Nephron (organoid): ENCODE data around the gene TIAM1.
A peak's percentile ranks its signal among the peaks of the same experiment; 100 is the strongest.

Experiments used
- H3K27ac Mint-ChIP-seq, 3 experiments: 2 replicates each; pipeline ENCODE4 v1.8.0; 2020; ENCODE audit warnings: mixed read lengths in 3 of 3, mild to moderate bottlenecking in 2 of 3, moderate library complexity in 1 of 3
- H3K27me3 Mint-ChIP-seq: 2 replicates; pipeline ENCODE4 v1.8.0; 2021; ENCODE audit warnings: low read depth, mild to moderate bottlenecking, moderate library complexity, mixed read lengths
- H3K36me3 Mint-ChIP-seq: 2 replicates; pipeline ENCODE4 v1.8.0; 2020; ENCODE audit warnings: low read depth, mixed read lengths
- H3K4me1 Mint-ChIP-seq: 2 replicates; pipeline ENCODE4 v1.8.0; 2020; ENCODE audit warnings: mixed read lengths
- H3K4me3 Mint-ChIP-seq, 3 experiments: 2 replicates each; pipeline ENCODE4 v1.8.0; 2020; ENCODE audit warnings: mild to moderate bottlenecking in 3 of 3, mixed read lengths in 3 of 3, moderate library complexity in 2 of 3
- H3K9me3 Mint-ChIP-seq: 2 replicates; pipeline ENCODE4 v1.8.0; 2020; ENCODE audit warnings: mixed read lengths
- TF ChIP-seq, protein P1 (sequence below), 3 experiments: fragments of 200-600 bp; sonication (generic); IDR thresholded peaks; one replicate each; pipeline ENCODE4 v1.5.0; 2021; ENCODE audit warnings: antibody characterized with exemption in 3 of 3; ENCODE audit not compliant: unreplicated experiment in 3 of 3

TIAM1 gene

DNA sequence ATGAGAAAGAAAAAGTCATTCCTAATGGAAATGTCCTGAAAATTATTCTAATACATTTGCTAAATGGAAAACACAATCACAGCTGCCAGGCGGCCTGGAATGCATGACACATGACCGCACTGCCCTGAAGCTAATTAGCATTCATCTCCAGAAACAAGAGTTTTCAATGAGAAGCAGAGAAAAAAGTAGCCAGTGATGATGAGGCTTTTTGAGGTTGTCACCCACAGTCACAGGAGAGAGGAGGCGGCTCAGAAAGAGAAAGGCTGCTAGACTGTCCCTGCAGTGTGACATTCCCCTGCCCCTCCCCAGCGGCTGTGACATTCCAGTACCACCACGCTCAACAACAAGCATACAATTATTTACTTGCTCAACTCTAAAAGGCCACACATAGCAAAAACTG lies 182.9 kb downstream of the TIAM1 start:
- H3K27ac Mint-ChIP-seq = no peak overlapping the region
- peaks cover 2% of the 10 kb centered on the region for H3K9me3 Mint-ChIP-seq
- H3K36me3 Mint-ChIP-seq = peaks cover 7% of the 10 kb centered on the region
- peaks cover 12% of the 10 kb centered on the region for H3K4me1 Mint-ChIP-seq
- TF ChIP-seq, protein P1, sequence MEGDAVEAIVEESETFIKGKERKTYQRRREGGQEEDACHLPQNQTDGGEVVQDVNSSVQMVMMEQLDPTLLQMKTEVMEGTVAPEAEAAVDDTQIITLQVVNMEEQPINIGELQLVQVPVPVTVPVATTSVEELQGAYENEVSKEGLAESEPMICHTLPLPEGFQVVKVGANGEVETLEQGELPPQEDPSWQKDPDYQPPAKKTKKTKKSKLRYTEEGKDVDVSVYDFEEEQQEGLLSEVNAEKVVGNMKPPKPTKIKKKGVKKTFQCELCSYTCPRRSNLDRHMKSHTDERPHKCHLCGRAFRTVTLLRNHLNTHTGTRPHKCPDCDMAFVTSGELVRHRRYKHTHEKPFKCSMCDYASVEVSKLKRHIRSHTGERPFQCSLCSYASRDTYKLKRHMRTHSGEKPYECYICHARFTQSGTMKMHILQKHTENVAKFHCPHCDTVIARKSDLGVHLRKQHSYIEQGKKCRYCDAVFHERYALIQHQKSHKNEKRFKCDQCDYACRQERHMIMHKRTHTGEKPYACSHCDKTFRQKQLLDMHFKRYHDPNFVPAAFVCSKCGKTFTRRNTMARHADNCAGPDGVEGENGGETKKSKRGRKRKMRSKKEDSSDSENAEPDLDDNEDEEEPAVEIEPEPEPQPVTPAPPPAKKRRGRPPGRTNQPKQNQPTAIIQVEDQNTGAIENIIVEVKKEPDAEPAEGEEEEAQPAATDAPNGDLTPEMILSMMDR (IDR thresholded peaks at IDR 0.05; ENCODE audit: unreplicated experiment in 3 of 3) = no peak
- H3K4me3 Mint-ChIP-seq = no peak overlapping the region
- peaks cover 11% of the 10 kb centered on the region for H3K27me3 Mint-ChIP-seq

DNA sequence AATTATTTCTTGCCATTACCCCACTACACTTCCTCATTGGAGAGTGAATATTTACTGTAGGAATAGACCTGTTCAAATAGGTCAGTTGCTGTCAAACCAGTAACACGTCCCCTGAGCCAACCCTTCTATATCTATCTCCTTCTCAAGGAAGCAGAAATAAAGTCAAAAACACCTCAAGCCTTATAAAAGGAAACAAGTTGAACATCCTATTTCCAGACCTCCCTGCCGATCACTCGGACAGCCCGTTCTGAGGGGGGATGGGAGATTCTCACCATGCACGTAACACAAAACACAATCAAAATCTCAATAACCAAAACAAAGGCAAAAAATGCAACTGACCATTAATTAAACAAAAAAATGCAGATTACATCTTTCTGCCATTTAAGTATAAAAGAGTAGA lies 184.3 kb downstream of the TIAM1 start:
- Mint-ChIP-seq H3K4me1 (peaks cover 12% of the 10 kb centered on the region), H3K4me3 (peak overlapping the region in 1 of 3 experiments; percentile 25), H3K27me3 (peaks cover 11% of the 10 kb centered on the region), H3K36me3 (peaks cover 15% of the 10 kb centered on the region), H3K27ac (no peak overlapping the region), H3K9me3 (peaks cover 5% of the 10 kb centered on the region)
- TF ChIP-seq, protein P1 (IDR thresholded peaks at IDR 0.05; ENCODE audit: unreplicated experiment in 3 of 3) = no peak

DNA sequence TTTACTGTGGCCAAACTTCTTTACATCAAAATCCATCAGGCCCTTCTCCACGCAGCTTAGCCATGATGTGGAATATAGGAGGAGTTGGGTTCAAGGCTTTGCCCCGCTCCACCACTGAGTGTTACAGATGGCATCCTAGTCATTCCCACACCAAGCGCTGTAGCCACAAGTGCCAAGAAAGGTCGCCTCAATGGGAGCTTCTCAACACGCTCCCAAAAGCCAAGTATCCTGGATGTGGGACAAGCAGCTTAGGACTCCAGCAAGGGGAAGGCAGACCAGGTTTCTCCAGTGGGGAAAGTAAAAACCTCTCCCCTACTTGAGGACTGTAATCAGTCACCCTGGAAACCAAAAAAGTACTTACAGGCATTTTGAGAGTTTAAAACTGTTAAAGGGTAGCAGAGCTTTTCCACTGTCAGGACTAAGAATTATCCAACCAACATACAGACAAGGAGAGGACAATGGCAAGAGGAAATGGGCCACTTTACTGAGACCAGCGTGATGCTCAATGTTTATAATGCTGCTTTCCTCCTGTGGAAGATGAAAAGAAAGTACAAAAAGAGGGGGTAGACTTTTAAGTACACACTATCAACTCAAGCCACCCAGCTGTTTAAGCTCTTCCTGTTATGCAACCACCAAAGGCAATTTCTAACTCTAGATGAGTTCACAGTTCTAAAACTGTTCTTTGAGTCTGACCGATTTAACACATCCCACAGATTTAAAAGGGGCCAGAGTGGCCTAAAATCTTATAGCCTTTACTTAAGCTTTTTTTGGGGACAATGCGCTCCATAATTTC lies 185.1 kb downstream of the TIAM1 start:
- no peak overlapping the region for H3K27ac Mint-ChIP-seq
- H3K27me3 Mint-ChIP-seq = peaks cover 17% of the 10 kb centered on the region
- TF ChIP-seq, protein P1 (IDR thresholded peaks at IDR 0.05; ENCODE audit: unreplicated experiment in 3 of 3) = no peak
- H3K4me3 Mint-ChIP-seq = no peak overlapping the region
- peaks cover 23% of the 10 kb centered on the region for H3K36me3 Mint-ChIP-seq
- H3K4me1 Mint-ChIP-seq = peaks cover 12% of the 10 kb centered on the region
- H3K9me3 Mint-ChIP-seq = peaks cover 5% of the 10 kb centered on the region

DNA sequence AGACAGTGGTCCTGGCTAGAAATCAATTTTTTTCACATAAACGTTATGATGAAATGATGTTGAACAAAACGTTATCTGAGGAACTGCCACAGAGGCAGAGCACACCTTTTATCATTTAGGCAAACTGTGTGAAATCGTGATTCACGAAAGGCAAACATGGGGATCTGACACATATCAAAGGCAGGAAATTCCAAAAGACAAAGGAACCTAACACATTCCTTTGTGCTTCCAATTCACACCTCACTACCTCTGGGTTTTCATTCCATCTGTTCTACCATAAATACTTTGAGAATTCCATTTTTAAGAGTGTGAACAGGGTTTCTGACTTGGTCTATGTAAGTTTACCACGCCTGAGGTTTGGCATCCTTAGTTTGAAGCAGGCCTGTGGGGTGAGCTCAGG lies 186.3 kb downstream of the TIAM1 start:
- Mint-ChIP-seq H3K4me3 (no peak overlapping the region), H3K9me3 (peaks cover 5% of the 10 kb centered on the region)

DNA sequence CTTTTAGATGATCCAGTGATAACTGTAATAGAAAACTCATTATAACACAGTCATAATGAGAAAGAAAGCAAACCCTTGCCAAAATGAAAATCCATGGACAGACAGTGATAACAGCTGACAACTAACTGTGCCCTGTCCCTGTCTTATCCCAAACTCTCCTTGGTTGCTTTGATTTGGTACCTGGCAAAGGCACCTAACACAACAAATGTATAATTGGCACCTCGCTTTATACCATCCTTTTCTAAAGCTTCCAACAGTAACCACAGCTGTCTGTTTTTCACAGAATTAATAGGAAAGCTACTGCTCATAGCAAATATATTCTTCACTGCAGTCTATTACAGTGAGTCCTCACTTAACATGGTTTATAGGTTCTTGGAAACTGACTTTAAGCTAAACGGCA lies 187.4 kb downstream of the TIAM1 start:
- H3K4me1 Mint-ChIP-seq = peaks cover 12% of the 10 kb centered on the region
- H3K36me3 Mint-ChIP-seq = peaks cover 33% of the 10 kb centered on the region
- H3K9me3 Mint-ChIP-seq = peaks cover 5% of the 10 kb centered on the region
- no peak overlapping the region for H3K4me3 Mint-ChIP-seq
- H3K27ac Mint-ChIP-seq = no peak overlapping the region
- TF ChIP-seq, protein P1 (IDR thresholded peaks at IDR 0.05; ENCODE audit: unreplicated experiment in 3 of 3) = no peak
- peaks cover 17% of the 10 kb centered on the region for H3K27me3 Mint-ChIP-seq

More for the DNA sequence above, 186.3 kb downstream of the TIAM1 start:
- H3K27me3 Mint-ChIP-seq = peaks cover 17% of the 10 kb centered on the region
- peaks cover 12% of the 10 kb centered on the region for H3K4me1 Mint-ChIP-seq
- TF ChIP-seq, protein P1 (IDR thresholded peaks at IDR 0.05; ENCODE audit: unreplicated experiment in 3 of 3) = no peak
- no peak overlapping the region for H3K27ac Mint-ChIP-seq
- H3K36me3 Mint-ChIP-seq = peaks cover 27% of the 10 kb centered on the region

DNA sequence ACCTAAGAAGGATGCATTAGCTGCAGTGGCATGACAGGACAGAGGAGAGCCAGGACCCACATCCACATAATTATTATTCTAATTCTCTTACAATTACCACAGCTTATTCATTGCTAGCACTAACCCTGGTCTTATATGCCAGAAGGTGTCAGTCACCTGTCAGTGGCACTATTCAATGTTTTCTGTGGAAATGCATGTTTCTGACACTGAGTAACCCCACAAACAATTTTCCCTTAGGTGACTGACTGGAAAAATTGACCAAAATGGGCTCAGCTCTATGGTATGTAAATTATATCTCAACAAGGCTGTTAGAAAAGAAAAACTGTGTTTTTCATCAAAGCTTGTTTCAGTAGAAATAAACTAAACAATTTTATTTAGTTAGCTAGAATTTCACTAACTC lies 187.9 kb downstream of the TIAM1 start:
- peaks cover 38% of the 10 kb centered on the region for H3K36me3 Mint-ChIP-seq
- H3K27me3 Mint-ChIP-seq = peaks cover 17% of the 10 kb centered on the region
- peaks cover 8% of the 10 kb centered on the region for H3K4me1 Mint-ChIP-seq
- TF ChIP-seq, protein P1 (IDR thresholded peaks at IDR 0.05; ENCODE audit: unreplicated experiment in 3 of 3) = no peak
- H3K4me3 Mint-ChIP-seq = no peak overlapping the region
- peaks cover 5% of the 10 kb centered on the region for H3K9me3 Mint-ChIP-seq
- H3K27ac Mint-ChIP-seq = no peak overlapping the region
